Endothelial cell of umbilical vein (primary cell): ENCODE measurements around the gene NDUFS2.

ENCODE experiments used
- CTCF ChIP-seq, 2 donors: IDR thresholded peaks; 1 replicate in 1 of 2; 2 replicates in 1 of 2; pipeline ENCODE4 v1.5.1; 2011; ENCODE audit warnings: low read length in 2 of 2, mild to moderate bottlenecking in 2 of 2, moderate library complexity in 2 of 2, control low read depth in 1 of 2, inconsistent platforms in 1 of 2, low read depth in 1 of 2; ENCODE audit not compliant: insufficient read depth in 1 of 2; ENCODE audit errors: extremely low read depth in 1 of 2
- EZH2 ChIP-seq: IDR thresholded peaks from 2 replicates; pipeline ENCODE4 v1.6.1; 2012; ENCODE audit warnings: borderline replicate concordance, low read depth, mild to moderate bottlenecking, moderate library complexity, low read length, inconsistent platforms; ENCODE audit not compliant: severe bottlenecking
- POLR2A ChIP-seq: IDR thresholded peaks from 2 replicates; pipeline ENCODE4 v1.6.1; 2012; ENCODE audit warnings: low read depth, mild to moderate bottlenecking, control low read depth, low read length
- POLR2AphosphoS5 ChIP-seq: IDR thresholded peaks from 2 replicates; pipeline ENCODE4 v1.6.1; 2012; ENCODE audit warnings: low read depth, mild to moderate bottlenecking, control low read depth, low read length, moderate library complexity; ENCODE audit not compliant: insufficient read depth

- TF ChIP-seq POLR2A (no peak), CTCF (IDR thresholded peaks at IDR 0.05; ENCODE audit: extremely low read depth in 1 of 2, insufficient read depth in 1 of 2, low read depth in 1 of 2, low read length in 2 of 2) (no peak), EZH2 (no peak), POLR2AphosphoS5 (no peak)
Measured at GRCh38 chr1:161259765-161260164, 57.6 kb downstream of the NDUFS2 start.
